Measurements from ENCODE around the gene MOV10. TPM values are rescaled to one million over a fixed set of nuclear protein-coding genes. Genes with fewer than 3 reads are reported as not detected.
"Not testable (repeated sequence)": the region's sequence is repeated elsewhere in the genome, so short reads cannot be mapped to it uniquely, and the experiment has no call there.

Gene MOV10
- total RNA-seq, 1 donor from 2014 or later = 47.5 TPM

DNA sequence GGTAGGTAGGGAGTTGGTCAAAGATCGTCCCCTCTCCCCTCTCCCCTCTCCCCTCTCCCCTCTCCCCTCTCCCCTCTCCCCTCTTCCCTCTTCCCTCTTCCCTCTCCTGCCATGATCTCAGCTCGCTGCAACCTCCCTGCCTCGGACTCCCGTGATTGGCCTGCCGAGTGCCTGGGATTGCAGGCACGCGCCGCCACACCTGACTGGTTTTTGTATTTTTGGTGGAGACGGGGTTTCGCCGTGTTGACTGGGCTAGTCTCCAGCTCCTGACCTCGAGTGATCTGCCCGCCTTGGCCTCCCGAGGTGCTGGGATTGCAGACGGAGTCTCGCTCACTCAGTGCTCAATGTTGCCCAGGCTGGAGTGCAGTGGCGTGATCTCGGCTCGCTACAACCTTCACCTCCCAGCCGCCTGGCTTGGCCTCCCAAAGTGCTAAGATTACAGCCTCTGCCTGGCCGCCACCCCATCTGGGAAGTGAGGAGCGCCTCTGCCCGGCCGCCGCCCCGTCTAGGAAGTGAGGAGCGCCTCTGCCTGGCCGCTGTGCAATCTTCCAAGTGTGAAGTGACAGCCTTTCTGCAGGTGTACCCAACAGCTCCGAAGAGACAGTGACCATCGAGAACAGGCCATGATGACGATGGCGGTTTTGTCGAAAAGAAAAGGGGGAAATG lies 54.0 kb downstream of the MOV10 start:
- H3K36me3 Mint-ChIP-seq; H3K27ac Mint-ChIP-seq; H4K20me1 ChIP-seq (ENCODE audit: low read depth); H3K36me3 ChIP-seq; H3K4me2 ChIP-seq; H3K4me3 ChIP-seq; H2AFZ ChIP-seq (replicated peaks); DNase-seq (ENCODE audit: low spot score); H3K27me3 ChIP-seq; H3K79me2 ChIP-seq (ENCODE audit: low read depth); H3K9me3 Mint-ChIP-seq; H3K27ac ChIP-seq; H3K4me3 Mint-ChIP-seq; H3K9me3 ChIP-seq (ENCODE audit: low read depth); H3K9ac ChIP-seq: not testable (repeated sequence)
- H3F3A ChIP-seq (ENCODE audit: low read depth) = peaks cover 16% of the 10 kb centered on the region
- H3K4me1 ChIP-seq = peaks cover 15% of the 10 kb centered on the region
- H3K27me3 Mint-ChIP-seq (ENCODE audit: insufficient read depth, low read depth) = peaks cover 11% of the 10 kb centered on the region
- peaks cover 24% of the 10 kb centered on the region for H3K4me1 Mint-ChIP-seq

DNA sequence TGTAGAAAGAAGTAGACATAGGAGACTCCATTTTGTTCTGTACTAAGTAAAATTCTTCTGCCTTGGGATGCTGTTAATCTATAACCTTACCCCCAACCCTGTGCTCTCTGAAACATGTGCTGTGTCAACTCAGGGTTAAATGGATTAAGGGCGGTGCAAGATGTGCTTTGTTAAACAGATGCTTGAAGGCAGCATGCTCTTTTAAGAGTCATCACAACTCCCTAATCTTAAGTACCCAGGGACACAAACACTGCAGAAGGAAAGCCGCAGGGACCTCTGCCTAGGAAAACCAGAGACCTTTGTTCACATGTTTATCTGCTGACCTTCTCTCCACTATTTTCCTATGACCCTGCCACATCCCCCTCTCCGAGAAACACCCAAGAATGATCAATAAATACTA lies 54.6 kb downstream of the MOV10 start:
- peak overlapping the region; percentile 56 for H3K4me2 ChIP-seq
- H3K36me3 Mint-ChIP-seq; H3K9ac ChIP-seq; H3K27me3 ChIP-seq; H3K9me3 Mint-ChIP-seq; H3K36me3 ChIP-seq; H2AFZ ChIP-seq (replicated peaks); H4K20me1 ChIP-seq (ENCODE audit: low read depth); H3K9me3 ChIP-seq (ENCODE audit: low read depth); H3K27me3 Mint-ChIP-seq (ENCODE audit: insufficient read depth, low read depth); H3K27ac ChIP-seq; H3K4me3 Mint-ChIP-seq; H3K79me2 ChIP-seq (ENCODE audit: low read depth); H3K27ac Mint-ChIP-seq; H3K4me3 ChIP-seq: not testable (repeated sequence)
- H3K4me1 Mint-ChIP-seq = peaks cover 22% of the 10 kb centered on the region
- H3F3A ChIP-seq (ENCODE audit: low read depth) = peaks cover 13% of the 10 kb centered on the region
- peaks cover 15% of the 10 kb centered on the region for H3K4me1 ChIP-seq
- peak; percentile 29 for DNase-seq (ENCODE audit: low spot score)

DNA sequence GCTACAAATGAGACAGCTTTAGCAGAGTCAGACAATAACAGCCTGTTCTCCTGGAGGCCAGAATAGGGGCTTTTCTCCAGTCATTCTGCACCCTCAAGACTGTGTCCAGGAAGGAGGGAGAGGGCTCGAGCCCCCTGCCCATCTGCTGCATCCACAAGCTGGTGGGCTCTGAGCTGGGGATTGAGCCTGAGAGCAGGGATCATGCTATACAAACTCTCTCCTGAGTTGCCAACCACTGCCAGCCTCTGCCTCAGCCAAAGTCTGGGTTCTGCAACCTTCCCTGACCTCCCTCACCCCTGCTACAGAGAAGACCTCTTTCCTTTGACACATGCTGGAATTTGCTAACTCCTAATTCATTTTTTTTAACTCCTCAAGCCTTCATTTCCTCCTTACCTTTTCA lies 55.5 kb downstream of the MOV10 start:
- H3K27me3 Mint-ChIP-seq (ENCODE audit: insufficient read depth, low read depth) = peaks cover 6% of the 10 kb centered on the region
- H3K36me3 Mint-ChIP-seq = no peaks in the 10 kb centered on the region
- no peak overlapping the region for H3K27ac Mint-ChIP-seq

DNA sequence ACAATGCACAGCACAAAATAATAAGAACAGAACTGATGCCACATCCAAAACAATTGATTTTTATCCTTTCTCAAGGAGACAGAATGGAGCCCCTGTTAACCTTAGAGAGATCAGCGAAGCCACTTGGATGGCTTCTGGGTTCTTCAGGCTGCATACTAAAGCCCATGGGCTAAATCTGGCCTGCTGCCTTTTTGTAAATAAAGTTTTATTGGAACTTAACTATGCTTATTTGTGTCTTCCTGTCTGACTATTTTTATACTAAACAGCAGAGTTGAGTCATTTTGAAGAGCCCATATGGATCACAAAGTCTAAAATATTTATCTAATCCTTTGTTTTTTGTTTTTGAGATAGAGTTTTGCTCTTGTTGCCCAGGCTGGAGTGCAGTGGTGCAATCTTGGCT lies 57.0 kb downstream of the MOV10 start:
- no peaks in the 10 kb centered on the region for H3K27me3 ChIP-seq
- no peak overlapping the region for H3K4me3 ChIP-seq
- Mint-ChIP-seq H3K27me3 (ENCODE audit: insufficient read depth, low read depth) (peaks cover 4% of the 10 kb centered on the region), H3K27ac (no peak overlapping the region), H3K4me3 (no peak overlapping the region), H3K4me1 (peaks cover 22% of the 10 kb centered on the region), H3K9me3 (no peaks in the 10 kb centered on the region), H3K36me3 (no peaks in the 10 kb centered on the region)
- no peak overlapping the region for H3K4me2 ChIP-seq
- H3K9ac ChIP-seq = no peak overlapping the region
- H3K36me3 ChIP-seq = no peaks in the 10 kb centered on the region
- no peak overlapping the region for H2AFZ ChIP-seq (replicated peaks)
- H3K4me1 ChIP-seq = peaks cover 15% of the 10 kb centered on the region
- H3K9me3 ChIP-seq (ENCODE audit: low read depth) = no peaks in the 10 kb centered on the region
- peaks cover 13% of the 10 kb centered on the region for H3F3A ChIP-seq (ENCODE audit: low read depth)
- no peaks in the 10 kb centered on the region for H4K20me1 ChIP-seq (ENCODE audit: low read depth)
- DNase-seq (ENCODE audit: low spot score) = no peak
- TF ChIP-seq, protein P1, sequence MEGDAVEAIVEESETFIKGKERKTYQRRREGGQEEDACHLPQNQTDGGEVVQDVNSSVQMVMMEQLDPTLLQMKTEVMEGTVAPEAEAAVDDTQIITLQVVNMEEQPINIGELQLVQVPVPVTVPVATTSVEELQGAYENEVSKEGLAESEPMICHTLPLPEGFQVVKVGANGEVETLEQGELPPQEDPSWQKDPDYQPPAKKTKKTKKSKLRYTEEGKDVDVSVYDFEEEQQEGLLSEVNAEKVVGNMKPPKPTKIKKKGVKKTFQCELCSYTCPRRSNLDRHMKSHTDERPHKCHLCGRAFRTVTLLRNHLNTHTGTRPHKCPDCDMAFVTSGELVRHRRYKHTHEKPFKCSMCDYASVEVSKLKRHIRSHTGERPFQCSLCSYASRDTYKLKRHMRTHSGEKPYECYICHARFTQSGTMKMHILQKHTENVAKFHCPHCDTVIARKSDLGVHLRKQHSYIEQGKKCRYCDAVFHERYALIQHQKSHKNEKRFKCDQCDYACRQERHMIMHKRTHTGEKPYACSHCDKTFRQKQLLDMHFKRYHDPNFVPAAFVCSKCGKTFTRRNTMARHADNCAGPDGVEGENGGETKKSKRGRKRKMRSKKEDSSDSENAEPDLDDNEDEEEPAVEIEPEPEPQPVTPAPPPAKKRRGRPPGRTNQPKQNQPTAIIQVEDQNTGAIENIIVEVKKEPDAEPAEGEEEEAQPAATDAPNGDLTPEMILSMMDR (IDR thresholded peaks at IDR 0.05) = no peak
- H3K79me2 ChIP-seq (ENCODE audit: low read depth) = no peaks in the 10 kb centered on the region
- H3K27ac ChIP-seq = no peak overlapping the region

More for the DNA sequence above, 55.5 kb downstream of the MOV10 start:
- Histone ChIP-seq H3K4me2 (peak overlapping the region; percentile 56), H3K4me1 (peaks cover 15% of the 10 kb centered on the region), H3K4me3 (no peak overlapping the region), H3K27ac (no peak overlapping the region), H3K79me2 (ENCODE audit: low read depth) (no peaks in the 10 kb centered on the region), H3F3A (ENCODE audit: low read depth) (peaks cover 13% of the 10 kb centered on the region), H2AFZ (replicated peaks) (no peak overlapping the region), H3K36me3 (no peaks in the 10 kb centered on the region), H4K20me1 (ENCODE audit: low read depth) (no peaks in the 10 kb centered on the region), H3K27me3 (no peaks in the 10 kb centered on the region), H3K9me3 (ENCODE audit: low read depth) (no peaks in the 10 kb centered on the region), H3K9ac (no peak overlapping the region)
- Mint-ChIP-seq H3K4me3 (no peak overlapping the region), H3K4me1 (peaks cover 22% of the 10 kb centered on the region), H3K9me3 (no peaks in the 10 kb centered on the region)
- DNase-seq (ENCODE audit: low spot score) = no peak
- TF ChIP-seq, protein P1 (IDR thresholded peaks at IDR 0.05) = no peak
